GM23248 (cell line): ENCODE measurements around the gene TMEM239. TPM values are rescaled to one million over a fixed set of nuclear protein-coding genes. Genes with fewer than 3 reads are reported as not detected.
A peak's percentile ranks its signal among the peaks of the same experiment; 100 is the strongest.

Experiments used
- DNase-seq: peaks from one replicate; pipeline ENCODE4 v3.0.0-alpha.2; 2015
- H2AFZ ChIP-seq: fragments of 200-600 bp; sonication (generic); 2 replicates; pipeline ENCODE4 v1.6.1; 2016; ENCODE audit warnings: antibody characterized with exemption
- H3F3A ChIP-seq: fragments of 200-600 bp; sonication (generic); 2 replicates; pipeline ENCODE4 v1.6.1; 2016; ENCODE audit warnings: mild to moderate bottlenecking, antibody characterized with exemption, mixed run types; ENCODE audit not compliant: insufficient read depth
- H3K27ac ChIP-seq: fragments of 200-600 bp; sonication (generic); 2 replicates; pipeline ENCODE4 v1.5.1; 2016; ENCODE audit warnings: mild to moderate bottlenecking
- H3K27me3 ChIP-seq: fragments of 200-600 bp; sonication (generic); replicated peaks from 2 replicates; pipeline ENCODE4 v1.6.1; 2016; ENCODE audit warnings: mild to moderate bottlenecking; ENCODE audit not compliant: insufficient read depth
- H3K36me3 ChIP-seq: fragments of 200-600 bp; sonication (generic); 2 replicates; pipeline ENCODE4 v1.6.1; 2016; ENCODE audit warnings: low read depth, mild to moderate bottlenecking
- H3K4me1 ChIP-seq: fragments of 200-600 bp; sonication (generic); 2 replicates; pipeline ENCODE4 v1.6.1; 2016; ENCODE audit warnings: mild to moderate bottlenecking; ENCODE audit not compliant: insufficient read depth
- H3K4me2 ChIP-seq: fragments of 200-600 bp; sonication (generic); one replicate; pipeline ENCODE4 v1.6.1; 2016; ENCODE audit warnings: mild to moderate bottlenecking; ENCODE audit not compliant: unreplicated experiment
- H3K4me3 ChIP-seq: fragments of 200-600 bp; sonication (generic); 2 replicates; pipeline ENCODE4 v1.5.1; 2016; ENCODE audit warnings: mild to moderate bottlenecking
- H3K79me2 ChIP-seq: fragments of 200-600 bp; sonication (generic); 2 replicates; pipeline ENCODE4 v1.6.1; 2016; ENCODE audit warnings: mild to moderate bottlenecking; ENCODE audit not compliant: insufficient read depth
- H3K9ac ChIP-seq: fragments of 200-600 bp; sonication (generic); 2 replicates; pipeline ENCODE4 v1.6.1; 2016; ENCODE audit warnings: mild to moderate bottlenecking
- H3K9me2 ChIP-seq: fragments of 200-600 bp; sonication (generic); 2 replicates; pipeline ENCODE4 v1.6.1; 2016; ENCODE audit warnings: mixed run types, mild to moderate bottlenecking, moderate library complexity; ENCODE audit not compliant: insufficient read depth
- H3K9me3 ChIP-seq: fragments of 200-600 bp; sonication (generic); one replicate; pipeline ENCODE4 v1.6.1; 2017; ENCODE audit warnings: low read depth
- H4K20me1 ChIP-seq: fragments of 200-600 bp; sonication (generic); 2 replicates; pipeline ENCODE4 v1.6.0; 2016; ENCODE audit not compliant: insufficient read depth
- EZH2 ChIP-seq: fragments of 200-600 bp; sonication (generic); IDR thresholded peaks from 2 replicates; pipeline ENCODE4 v1.6.1; 2018; ENCODE audit warnings: antibody characterized with exemption, mild to moderate bottlenecking; ENCODE audit not compliant: insufficient read depth, poor library complexity, severe bottlenecking
- EZH2phosphoT487 ChIP-seq: fragments of 200-600 bp; sonication (generic); IDR thresholded peaks from 2 replicates; pipeline ENCODE4 v1.6.1; 2018; ENCODE audit warnings: antibody characterized with exemption, moderate library complexity, mild to moderate bottlenecking, low read depth; ENCODE audit not compliant: insufficient read depth
- WGBS, 2 experiments: methylation state at CpG; one replicate each; pipeline ENCODE4 v1.1.6; 2015 to 2017; ENCODE audit warnings: low lambda C conversion rate in 2 of 2, low coverage in 1 of 2; ENCODE audit errors: missing lambda C conversion rate in 2 of 2; 5-methylcytosine and 5-hydroxymethylcytosine counted together
- in situ Hi-C: fragments of 300-500 bp; cut with MboI; formaldehyde crosslinking; loops from 2 replicates; pipeline ENCODE4 v1.15.0; 2020
- polyA plus RNA-seq: library from polyadenylated mRNA; unstranded; fragments of >200 nt; fragmentation: Nextera tagmentation; extraction: Ambion mirVana; gene quantifications from 2 replicates; pipeline ENCODE4 v1.2.1, GENCODE V29; 2016
- total RNA-seq: library from RNA; depleted of rRNA; stranded (reverse); fragments of >200 nt; shearing (Covaris generic); gene quantifications from 2 replicates; pipeline ENCODE4 v1.2.3, GENCODE V29; 2014

TMEM239 gene
- total and polyA plus RNA-seq, 2 experiments from 2014 or later = not detected

DNA sequence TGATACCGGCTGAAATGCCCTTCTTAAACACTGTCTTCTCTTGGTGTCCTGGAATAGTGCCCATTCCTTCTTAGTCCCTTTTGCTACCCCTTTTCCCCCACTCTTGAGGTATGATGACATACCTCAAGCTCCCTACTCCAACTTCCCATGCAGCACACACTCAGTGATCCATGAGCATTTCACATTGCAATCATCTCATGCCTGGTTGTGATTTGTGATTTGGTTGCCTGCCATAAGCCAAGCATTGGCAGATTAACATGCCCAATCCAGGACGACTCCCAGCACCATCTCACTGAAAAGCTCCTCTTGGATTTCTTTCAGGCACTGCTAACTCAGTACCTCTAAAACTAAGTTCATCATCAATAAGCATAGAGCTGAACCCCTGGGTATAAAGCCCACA, 42.4 kb downstream of the TMEM239 start:
- no peaks in the 10 kb centered on the region for H4K20me1 ChIP-seq
- DNase-seq = peak; percentile 9
- no peaks in the 10 kb centered on the region for H3K9me2 ChIP-seq
- peaks cover 13% of the 10 kb centered on the region; the same call in 1 of the 2 replicates for H3F3A ChIP-seq
- peak overlapping the region; percentile 43; the same call in 1 of the 2 replicates for H3K27ac ChIP-seq
- no peak overlapping the region for H2AFZ ChIP-seq
- no peaks in the 10 kb centered on the region for H3K36me3 ChIP-seq
- no peak overlapping the region for H3K4me2 ChIP-seq
- peaks cover 18% of the 10 kb centered on the region; the same call in 1 of the 2 replicates for H3K79me2 ChIP-seq
- H3K4me3 ChIP-seq = no peak overlapping the region
- in situ Hi-C loops = loop anchor here (10.0 kb wide), 1 partner anchor 104 kb away; no protein-coding TSS in a partner anchor
- no peak for TF ChIP-seq EZH2
- H3K9ac ChIP-seq = no peak overlapping the region
- 76 to 84% methylated on average over 2 of the region's 2 CpGs for WGBS, 2 experiments
- H3K9me3 ChIP-seq = no peaks in the 10 kb centered on the region
- no peaks in the 10 kb centered on the region for H3K27me3 ChIP-seq
- peaks cover 12% of the 10 kb centered on the region for H3K4me1 ChIP-seq

DNA sequence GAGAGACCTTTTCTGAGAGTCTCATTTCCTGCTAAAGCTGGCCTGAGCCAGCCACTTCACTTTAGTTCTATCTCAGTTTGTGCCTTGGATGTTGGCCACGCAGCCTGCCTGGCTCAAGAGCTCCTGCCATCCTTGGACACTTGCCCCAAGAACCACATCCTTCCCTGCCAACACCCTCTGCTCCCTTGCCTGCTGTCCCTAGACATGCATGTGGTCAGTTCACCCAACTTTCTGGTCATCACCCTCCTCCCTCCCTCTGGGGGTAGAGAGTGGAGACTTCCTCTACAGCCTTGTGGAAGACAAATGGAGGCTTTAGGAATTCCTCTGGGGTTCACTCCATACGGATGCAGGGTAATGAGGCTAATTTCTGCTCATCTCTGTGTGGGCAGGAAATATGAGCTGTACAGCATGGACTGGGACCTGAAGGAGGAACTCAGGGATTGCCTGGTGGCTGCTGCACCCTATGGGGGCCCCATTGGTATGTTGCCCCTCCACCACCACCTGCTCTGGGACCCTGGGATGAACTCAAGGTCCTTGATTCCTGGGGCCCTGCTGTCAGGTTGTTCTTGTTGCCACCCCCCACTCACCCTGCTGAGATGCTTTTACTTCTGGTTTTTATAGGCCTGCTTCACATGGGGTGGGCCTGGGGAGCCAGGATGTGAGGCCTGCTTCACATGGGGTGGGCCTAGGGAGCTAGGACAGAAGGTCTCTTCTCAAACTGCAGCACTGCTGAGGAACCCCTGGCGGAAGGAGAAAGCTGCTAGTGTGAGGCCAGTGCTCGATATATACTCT, 43.4 kb downstream of the TMEM239 start:
- H2AFZ ChIP-seq = no peak overlapping the region; the same call in 1 of the 2 replicates
- H3K9ac ChIP-seq = no peak overlapping the region
- no peaks in the 10 kb centered on the region for H3K36me3 ChIP-seq
- peaks cover 13% of the 10 kb centered on the region; the same call in 1 of the 2 replicates for H3F3A ChIP-seq
- 62 to 76% methylated on average over 3 to 4 of the region's 4 CpGs for WGBS, 2 experiments
- TF ChIP-seq EZH2phosphoT487 (no peak), EZH2 (no peak)
- DNase-seq = peak; percentile 70
- no peaks in the 10 kb centered on the region for H3K27me3 ChIP-seq
- H3K4me1 ChIP-seq = peaks cover 12% of the 10 kb centered on the region
- in situ Hi-C loops = loop anchor here (10.0 kb wide), 1 partner anchor 105 kb away; no protein-coding TSS in a partner anchor
- H3K9me3 ChIP-seq = no peaks in the 10 kb centered on the region
- no peaks in the 10 kb centered on the region for H3K9me2 ChIP-seq
- H3K79me2 ChIP-seq = peaks cover 14% of the 10 kb centered on the region; the same call in 1 of the 2 replicates
- H3K4me3 ChIP-seq = no peak overlapping the region
- no peaks in the 10 kb centered on the region for H4K20me1 ChIP-seq
- H3K4me2 ChIP-seq = peak overlapping the region; percentile 37
- H3K27ac ChIP-seq = peak overlapping the region; percentile 43

DNA sequence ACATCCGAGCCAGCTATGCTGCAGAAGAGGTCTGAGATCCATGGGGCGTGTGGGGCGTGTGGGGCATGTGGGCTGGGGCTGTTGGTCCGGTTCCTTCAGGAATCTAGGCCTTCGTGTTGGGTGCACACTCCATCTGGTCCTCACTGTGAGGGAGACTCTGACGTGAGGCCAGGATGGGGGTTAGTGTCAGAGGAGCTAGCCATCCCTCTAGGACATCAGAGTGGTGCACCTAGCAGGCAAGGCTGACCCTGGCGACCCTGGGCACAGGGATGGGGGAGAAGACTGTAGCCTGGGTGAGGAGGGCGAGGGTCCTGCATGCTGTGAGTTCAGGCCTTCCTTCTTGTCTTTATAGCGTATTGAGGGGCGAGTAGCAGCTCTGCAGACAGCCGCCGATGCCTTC, 48.5 kb downstream of the TMEM239 start:
- DNase-seq = no peak
- Histone ChIP-seq H3K9ac (no peak overlapping the region), H3K4me3 (no peak overlapping the region), H3K27ac (no peak overlapping the region), H3K27me3 (no peaks in the 10 kb centered on the region), H3K4me1 (peaks cover 4% of the 10 kb centered on the region), H3K4me2 (no peak overlapping the region), H3K9me2 (no peaks in the 10 kb centered on the region), H3K9me3 (no peaks in the 10 kb centered on the region), H3K79me2 (no peaks in the 10 kb centered on the region), H2AFZ (no peak overlapping the region), H3F3A (peaks cover 10% of the 10 kb centered on the region), H4K20me1 (no peaks in the 10 kb centered on the region), H3K36me3 (no peaks in the 10 kb centered on the region)
- TF ChIP-seq EZH2 = no peak
- TF ChIP-seq EZH2phosphoT487 = no peak
- in situ Hi-C loops = no loop called here
- 93 to 97% methylated on average over 12 of the region's 12 CpGs for WGBS, 2 experiments

DNA sequence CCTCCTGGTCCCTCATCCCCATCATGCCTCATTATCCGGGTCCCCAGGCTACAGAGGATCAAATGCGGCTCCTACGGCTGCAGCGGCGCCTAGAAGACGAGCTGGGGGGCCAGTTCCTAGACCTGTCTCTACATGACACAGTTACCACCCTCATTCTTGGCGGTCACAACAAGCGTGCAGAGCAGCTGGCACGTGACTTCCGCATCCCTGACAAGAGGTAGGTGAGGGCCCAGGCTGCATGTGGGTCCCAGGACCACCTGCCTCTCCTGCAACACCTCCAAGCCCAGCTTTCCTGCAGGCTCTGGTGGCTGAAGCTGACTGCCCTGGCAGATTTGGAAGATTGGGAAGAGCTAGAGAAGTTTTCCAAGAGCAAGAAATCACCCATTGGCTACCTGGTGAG, 48.9 kb downstream of the TMEM239 start:
- no peaks in the 10 kb centered on the region for H3K36me3 ChIP-seq
- TF ChIP-seq EZH2 = no peak
- 97 to 99% methylated on average over 10 of the region's 10 CpGs for WGBS, 2 experiments

More for the DNA sequence above, 48.9 kb downstream of the TMEM239 start:
- no peaks in the 10 kb centered on the region for H3K79me2 ChIP-seq
- peaks cover under 1% of the 10 kb centered on the region for H3K4me1 ChIP-seq
- H3K9me3 ChIP-seq = no peaks in the 10 kb centered on the region
- no peak overlapping the region for H3K4me3 ChIP-seq
- no peak overlapping the region for H3K27ac ChIP-seq
- no peak overlapping the region for H2AFZ ChIP-seq
- no peaks in the 10 kb centered on the region for H3K27me3 ChIP-seq
- no peaks in the 10 kb centered on the region for H4K20me1 ChIP-seq
- H3K9me2 ChIP-seq = no peaks in the 10 kb centered on the region
- H3K9ac ChIP-seq = no peak overlapping the region
- in situ Hi-C loops = no loop called here
- H3K4me2 ChIP-seq = no peak overlapping the region
- H3F3A ChIP-seq = peaks cover 10% of the 10 kb centered on the region
- no peak for DNase-seq
